ENCODE results near the gene MYOM1.

- TF ChIP-seq CTCF (IDR thresholded peaks at IDR 0.05): no peak
- TF ChIP-seq POLR2A (IDR thresholded peaks at IDR 0.05): no peak
Measured at GRCh38 chr18:3121259-3121658, 98.5 kb downstream of the MYOM1 start.
